CD4-positive, alpha-beta T cell treated with Interferon alpha-2 for 1 hour (primary cell): ENCODE data around the gene PPP1R36.
A peak's percentile ranks its signal among the peaks of the same experiment; 100 is the strongest.
"Not testable (repeated sequence)": the region's sequence is repeated elsewhere in the genome, so short reads cannot be mapped to it uniquely, and the experiment has no call there.

Source experiments
- DNase-seq, 2 donors: peaks; one replicate each; pipeline ENCODE4 v3.0.0-alpha.2; 2020 to 2022

The PPP1R36 gene

DNA sequence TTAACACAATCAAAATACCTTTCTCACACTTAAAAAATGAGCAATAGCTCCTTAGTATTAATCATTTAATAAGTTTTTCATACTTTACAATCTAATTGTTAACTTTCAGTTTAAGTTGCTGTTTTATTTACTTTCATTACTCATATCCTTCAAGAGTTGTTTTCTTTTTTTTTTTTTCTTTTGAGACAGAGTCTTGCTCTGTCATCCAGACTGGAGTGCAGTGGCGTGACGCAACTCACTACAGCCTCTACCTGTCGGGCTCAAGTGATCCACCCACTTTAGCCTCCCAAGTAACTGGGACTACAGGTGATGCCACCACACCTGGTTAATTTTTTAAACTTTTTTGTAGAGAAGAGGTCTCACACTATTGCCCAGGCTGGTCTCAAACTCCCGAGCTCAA is 29.1 kb upstream of the PPP1R36 start:
- DNase-seq: no peak

DNA sequence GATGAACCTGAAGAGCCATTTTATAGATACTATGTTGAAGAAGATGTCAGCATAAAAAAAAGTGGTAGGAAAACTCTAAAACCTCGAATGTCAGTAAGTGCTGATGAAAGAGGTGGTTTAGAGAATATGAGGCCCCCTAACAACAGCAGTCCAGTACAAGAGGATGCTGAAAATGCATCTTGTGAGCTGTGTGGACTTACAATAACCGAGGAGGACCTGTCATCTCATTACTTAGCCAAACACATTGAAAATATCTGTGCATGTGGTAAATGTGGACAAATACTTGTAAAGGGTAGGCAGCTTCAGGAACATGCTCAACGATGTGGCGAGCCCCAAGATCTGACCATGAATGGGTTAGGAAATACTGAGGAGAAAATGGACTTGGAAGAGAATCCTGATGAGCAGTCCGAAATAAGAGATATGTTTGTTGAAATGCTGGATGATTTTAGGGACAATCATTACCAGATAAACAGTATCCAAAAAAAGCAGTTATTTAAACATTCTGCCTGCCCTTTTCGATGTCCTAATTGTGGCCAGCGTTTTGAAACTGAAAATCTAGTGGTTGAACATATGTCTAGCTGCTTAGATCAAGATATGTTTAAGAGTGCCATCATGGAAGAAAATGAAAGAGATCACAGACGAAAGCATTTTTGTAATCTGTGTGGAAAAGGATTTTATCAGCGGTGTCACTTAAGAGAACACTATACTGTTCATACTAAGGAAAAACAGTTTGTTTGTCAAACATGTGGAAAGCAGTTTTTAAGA is 27.0 kb upstream of the PPP1R36 start:
- DNase-seq: no peak

DNA sequence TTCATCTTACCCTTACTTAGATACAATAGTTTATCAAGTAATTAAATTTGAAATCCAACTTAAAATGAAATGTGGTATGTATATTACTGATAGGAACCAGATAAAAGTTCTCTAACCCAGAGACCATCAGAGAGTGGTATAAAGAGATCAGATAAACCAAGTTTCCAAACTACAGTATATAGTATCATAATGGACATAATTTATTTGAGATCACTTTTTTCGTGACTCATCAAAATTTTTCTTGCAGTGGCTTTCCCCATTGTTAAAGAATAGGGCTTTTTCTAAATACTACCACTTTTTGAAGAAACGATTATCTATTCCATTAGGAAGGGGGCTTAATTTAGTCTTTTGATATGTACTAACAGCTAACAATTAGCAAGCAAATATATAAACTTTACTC is 24.4 kb upstream of the PPP1R36 start:
- no peak for DNase-seq

DNA sequence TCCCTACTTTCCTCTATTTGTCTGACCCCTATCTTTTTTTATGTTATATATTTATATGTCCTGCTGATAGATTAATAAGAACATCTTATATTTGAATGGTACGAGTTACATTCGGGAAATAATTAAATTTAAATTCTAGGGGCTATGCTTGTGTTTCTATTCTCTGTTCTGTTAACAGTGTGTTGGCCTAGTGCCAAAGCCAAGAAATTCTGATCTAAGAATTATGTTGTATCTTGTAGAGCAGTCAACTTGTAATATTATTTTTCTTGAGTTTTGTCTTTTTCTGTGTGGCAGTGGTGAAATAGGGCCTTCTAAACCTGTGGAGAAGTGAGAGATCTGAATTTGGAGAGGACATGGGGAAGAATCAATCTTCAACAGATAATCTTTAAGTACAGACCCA is 18.2 kb upstream of the PPP1R36 start:
- DNase-seq: no peak

DNA sequence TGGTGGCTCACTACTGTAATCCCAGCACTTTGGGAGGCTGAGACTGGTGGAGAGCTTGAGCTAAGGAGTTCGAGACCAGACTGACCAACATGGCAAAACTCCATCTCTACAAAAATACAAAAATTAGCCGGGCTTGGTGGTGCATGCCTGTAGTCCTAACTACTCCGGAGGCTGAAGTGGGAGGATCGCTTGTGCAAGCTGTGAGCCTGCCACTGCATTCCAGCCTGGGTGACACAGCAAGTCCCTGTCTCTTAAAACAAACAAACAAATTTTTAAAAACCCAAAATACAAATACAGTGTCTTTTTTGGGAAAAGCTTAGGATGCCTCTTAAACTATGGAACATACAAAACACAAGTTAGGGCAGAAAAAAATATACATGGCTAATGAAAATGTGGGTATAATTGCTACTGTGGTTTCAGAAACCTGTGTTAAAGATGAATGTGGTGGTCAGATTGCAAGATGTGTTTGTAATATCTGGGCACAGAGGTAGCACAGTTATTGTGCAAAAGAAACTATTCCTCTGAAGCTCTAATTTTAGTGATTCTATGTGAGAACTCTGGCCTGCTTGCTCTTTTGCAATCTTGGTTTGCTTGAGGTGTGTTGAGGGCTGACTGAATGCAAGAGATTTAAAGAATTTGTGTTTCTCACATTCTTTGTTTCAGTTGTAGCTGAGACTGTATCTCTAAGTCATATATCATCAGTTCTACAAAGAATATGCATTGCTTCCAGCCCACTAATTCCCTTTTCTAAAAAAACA is 13.1 kb upstream of the PPP1R36 start:
- DNase-seq: no peak

DNA sequence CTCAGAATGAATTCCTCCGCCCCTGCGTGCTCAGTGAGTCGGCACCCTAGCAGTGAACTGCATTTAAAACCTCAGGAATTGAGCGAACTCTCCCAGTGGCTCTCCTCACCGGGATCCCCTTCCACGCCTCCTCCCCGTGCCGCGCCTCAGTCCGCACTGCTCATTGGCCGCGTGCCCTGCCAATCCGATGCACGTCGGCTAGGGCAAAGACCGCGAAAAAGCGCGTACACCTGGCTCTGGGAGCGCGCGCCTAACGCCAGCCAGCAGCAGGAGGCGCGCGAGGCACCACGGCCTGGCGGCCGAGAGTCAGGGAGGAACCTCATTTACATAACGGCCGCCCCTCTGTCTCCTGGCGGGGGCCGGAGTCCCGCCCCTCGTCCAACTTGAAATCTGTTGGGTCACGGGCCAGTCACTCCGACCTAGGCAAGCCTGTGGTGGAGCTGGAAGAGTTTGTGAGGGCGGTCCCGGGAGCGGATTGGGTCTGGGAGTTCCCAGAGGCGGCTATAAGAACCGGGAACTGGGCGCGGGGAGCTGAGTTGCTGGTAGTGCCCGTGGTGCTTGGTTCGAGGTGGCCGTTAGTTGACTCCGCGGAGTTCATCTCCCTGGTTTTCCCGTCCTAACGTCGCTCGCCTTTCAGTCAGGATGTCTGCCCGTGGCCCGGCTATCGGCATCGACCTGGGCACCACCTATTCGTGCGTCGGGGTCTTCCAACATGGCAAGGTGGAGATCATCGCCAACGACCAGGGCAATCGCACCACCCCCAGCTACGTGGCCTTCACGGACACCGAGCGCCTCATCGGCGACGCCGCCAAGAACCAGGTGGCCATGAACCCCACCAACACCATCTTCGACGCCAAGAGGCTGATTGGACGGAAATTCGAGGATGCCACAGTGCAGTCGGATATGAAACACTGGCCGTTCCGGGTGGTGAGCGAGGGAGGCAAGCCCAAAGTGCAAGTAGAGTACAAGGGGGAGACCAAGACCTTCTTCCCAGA is 9.3 kb upstream of the PPP1R36 start, which contains the start of gene HSPA2:
HSPA2 (plus strand) TSS at position 534 of the 995 bp plus-strand sequence; CDS start at position 643, 109 bp downstream.
- peak; percentile 96 to 97 for DNase-seq

DNA sequence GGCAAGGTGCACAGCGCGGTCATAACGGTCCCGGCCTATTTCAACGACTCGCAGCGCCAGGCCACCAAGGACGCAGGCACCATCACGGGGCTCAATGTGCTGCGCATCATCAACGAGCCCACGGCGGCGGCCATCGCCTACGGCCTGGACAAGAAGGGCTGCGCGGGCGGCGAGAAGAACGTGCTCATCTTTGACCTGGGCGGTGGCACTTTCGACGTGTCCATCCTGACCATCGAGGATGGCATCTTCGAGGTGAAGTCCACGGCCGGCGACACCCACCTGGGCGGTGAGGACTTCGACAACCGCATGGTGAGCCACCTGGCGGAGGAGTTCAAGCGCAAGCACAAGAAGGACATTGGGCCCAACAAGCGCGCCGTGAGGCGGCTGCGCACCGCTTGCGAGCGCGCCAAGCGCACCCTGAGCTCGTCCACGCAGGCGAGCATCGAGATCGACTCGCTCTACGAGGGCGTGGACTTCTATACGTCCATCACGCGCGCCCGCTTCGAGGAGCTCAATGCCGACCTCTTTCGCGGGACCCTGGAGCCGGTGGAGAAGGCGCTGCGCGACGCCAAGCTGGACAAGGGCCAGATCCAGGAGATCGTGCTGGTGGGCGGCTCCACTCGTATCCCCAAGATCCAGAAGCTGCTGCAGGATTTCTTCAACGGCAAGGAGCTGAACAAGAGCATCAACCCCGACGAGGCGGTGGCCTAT is 8.3 kb upstream of the PPP1R36 start:
- peak in 1 of 2 donors; percentile 21 for DNase-seq

DNA sequence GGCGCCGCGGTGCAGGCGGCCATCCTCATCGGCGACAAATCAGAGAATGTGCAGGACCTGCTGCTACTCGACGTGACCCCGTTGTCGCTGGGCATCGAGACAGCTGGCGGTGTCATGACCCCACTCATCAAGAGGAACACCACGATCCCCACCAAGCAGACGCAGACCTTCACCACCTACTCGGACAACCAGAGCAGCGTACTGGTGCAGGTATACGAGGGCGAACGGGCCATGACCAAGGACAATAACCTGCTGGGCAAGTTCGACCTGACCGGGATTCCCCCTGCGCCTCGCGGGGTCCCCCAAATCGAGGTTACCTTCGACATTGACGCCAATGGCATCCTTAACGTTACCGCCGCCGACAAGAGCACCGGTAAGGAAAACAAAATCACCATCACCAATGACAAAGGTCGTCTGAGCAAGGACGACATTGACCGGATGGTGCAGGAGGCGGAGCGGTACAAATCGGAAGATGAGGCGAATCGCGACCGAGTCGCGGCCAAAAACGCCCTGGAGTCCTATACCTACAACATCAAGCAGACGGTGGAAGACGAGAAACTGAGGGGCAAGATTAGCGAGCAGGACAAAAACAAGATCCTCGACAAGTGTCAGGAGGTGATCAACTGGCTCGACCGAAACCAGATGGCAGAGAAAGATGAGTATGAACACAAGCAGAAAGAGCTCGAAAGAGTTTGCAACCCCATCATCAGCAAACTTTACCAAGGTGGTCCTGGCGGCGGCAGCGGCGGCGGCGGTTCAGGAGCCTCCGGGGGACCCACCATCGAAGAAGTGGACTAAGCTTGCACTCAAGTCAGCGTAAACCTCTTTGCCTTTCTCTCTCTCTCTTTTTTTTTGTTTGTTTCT is 7.6 kb upstream of the PPP1R36 start:
- peak in 1 of 2 donors; percentile 16 for DNase-seq

DNA sequence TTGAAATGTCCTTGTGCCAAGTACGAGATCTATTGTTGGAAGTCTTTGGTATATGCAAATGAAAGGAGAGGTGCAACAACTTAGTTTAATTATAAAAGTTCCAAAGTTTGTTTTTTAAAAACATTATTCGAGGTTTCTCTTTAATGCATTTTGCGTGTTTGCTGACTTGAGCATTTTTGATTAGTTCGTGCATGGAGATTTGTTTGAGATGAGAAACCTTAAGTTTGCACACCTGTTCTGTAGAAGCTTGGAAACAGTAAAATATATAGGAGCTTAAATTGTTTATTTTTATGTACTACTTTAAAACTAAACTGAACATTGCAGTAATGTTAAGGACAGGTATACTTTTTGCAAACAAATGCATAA is 6.9 kb upstream of the PPP1R36 start:
- no peak for DNase-seq

DNA sequence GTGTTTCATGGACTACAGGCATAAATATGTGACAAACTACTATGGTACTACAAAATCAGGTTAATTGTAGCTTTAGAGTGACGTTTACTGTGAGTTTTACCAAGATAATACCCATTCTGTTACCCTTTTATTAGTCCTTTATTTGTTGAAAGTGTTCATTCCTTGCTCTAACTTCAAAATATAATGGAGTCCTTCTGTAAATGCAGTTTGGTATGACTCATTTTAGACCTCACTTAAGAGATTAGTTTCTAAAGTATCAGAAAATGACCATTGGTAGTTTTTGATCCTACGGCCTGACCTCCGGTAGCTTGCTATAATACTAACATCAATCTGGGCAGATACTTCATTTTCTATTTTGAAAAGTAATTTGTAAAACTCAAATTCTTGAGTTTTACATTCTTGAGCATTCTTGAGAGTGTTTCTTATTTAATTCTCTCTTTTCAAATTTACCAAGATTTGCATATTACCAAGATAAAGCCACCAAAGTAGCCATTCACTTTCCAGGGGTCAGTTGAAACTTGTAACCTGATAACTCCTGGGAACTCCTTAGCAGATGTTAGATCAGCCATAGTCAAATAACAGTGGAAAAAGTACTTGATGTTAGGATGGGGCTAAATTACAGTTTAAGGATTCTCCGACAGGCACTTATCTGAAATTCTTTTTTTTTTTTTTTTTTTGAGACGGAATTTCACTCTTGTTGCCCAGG is 5.0 kb upstream of the PPP1R36 start:
- DNase-seq: no peak

DNA sequence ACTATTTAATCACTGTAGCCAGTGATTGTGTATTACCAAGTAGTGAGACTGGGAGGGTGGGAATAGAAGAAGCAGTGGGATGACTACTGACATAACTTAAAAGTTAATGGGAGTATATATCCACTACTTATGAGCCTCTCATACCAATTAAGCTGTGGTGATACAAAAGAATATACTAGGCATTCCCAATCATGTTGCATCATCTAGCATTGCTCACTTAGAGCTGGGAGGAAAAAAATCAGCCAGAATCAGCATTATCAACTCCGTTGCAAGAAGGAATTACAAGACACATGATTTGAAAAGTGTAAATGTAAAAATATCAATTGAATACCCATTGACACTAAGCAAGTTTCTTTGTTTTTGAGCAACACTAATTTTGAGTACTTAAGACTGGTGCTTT is 745 bp upstream of the PPP1R36 start:
- DNase-seq: no peak

DNA sequence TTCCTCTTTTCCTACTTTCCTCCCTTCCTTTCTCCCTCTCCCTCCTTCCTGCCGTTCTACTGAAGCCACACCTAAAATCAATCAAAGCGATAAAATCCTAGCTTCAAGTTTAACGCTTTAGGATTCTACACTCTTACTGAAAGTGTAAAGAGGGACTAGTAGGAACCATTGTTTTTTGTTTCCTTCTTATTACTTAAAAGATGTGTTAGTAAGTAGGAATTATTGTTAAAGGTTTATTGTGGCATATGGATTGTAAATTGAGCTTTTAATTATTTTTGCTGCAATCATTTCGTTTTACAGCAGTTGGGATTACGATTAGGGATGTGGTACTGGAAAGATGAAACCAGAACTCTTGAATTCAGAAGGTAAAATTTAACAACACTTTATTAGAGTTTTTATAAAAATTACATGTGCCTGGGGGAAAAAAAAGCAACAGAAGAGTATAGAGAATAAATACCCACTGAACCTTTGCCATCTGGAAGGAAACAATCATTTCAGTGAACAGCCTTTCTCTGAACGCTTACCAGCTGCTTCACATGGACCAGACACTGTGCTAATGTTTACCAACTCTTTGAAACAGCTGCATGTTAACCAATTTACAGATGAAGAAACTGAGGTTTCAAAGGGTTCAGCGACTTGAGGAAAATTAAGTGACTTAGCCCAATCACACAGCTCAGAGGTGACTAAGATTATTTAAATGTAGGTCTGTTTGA is 1.0 kb downstream of the PPP1R36 start:
- no peak for DNase-seq

DNA sequence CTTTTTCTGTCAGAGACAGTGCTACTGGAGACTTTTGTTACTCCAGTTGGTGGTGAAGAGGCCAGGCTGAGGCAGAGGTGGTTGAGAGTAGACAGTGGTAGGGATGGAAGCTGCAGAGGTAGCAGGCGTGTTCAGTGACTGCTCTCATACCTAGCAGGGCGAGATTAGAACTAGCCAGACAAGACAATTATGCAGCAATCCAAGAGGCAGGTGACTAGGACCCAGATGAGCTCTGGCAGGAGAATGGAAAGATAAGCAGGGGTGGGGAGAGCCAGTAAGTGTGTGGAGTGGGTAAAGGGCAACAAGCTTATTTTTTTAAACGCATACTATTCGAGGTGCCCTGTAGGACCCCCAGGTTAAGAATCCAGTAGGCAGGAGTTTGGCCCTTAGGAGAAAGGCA is 4.8 kb downstream of the PPP1R36 start:
- DNase-seq: no peak

DNA sequence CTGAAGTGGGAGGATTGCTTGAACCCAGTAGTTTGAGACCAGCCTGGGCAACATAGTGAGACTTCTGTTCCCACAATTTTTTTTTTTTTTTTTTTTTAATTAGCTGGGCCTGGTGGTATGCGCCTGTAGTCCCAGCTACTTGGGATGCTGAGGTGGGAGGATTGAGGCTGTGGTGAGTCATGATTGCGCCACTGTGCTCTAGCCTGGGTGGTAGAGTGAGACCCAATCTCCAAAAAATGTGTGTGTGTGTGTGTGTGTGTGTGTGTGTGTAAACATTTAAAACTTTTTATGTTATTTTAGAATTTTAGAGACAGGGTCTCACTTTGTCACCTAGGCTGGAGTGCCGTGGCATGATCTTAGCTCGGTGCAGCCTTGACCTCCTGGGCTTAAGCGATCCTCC is 6.8 kb downstream of the PPP1R36 start:
- DNase-seq: no peak

DNA sequence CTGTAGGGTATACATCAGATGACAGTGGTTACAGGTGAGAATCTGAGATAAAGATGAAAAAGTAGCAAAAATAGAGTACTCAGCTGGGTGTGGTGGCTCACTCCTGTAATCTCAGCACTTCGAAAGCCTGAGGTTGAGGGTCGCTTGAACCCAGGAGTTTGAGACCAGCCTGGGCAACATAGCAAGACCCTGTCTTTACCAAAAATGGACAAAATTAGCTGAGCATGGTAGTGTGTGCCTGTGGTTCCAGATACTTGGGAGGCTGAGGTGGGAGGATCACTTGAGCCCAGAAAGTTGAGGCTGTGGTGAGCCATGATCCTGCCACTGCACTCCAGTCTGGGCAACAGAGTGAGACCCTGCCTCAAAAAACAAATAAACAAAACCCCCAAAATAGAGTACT is 8.5 kb downstream of the PPP1R36 start:
- not testable (repeated sequence) for DNase-seq

DNA sequence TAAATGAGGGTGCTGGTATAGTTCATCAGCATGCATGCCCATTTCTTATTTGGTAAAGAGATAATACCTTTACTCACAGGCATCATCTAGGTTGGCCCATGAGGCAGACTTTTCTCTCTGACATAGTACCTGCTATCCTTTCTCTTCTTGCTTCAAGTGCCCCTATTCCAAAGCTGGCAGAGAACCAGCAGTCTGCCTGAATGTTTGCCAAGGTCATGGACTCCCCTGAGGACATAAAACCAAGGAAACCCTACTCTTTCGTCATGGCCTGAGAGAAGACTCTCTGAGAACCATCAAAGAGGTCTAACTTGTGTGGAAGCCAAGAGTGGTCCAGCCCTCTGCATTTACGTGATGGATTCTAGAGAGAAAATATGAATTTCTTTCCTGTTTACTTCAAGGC is 11.9 kb downstream of the PPP1R36 start:
- no peak for DNase-seq

DNA sequence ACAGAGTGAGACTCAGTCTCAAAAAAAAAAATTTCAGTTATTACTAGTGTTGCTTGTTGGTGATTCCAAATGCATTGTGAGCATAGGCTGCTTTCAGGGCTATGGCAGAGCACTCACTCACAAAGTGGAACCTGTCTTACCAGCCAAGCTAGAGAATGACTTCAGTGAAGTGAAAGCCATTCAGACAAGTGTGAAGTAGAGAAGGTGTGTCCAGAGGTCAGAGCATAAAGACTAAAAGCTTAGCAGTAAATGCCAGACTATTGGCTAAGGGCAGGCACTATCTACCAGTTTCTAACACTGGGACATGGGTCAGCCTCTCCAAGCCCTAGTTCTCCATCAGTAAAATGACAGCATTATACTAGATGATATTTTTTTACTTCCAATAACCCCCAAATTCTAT is 12.7 kb downstream of the PPP1R36 start:
- DNase-seq: no peak

DNA sequence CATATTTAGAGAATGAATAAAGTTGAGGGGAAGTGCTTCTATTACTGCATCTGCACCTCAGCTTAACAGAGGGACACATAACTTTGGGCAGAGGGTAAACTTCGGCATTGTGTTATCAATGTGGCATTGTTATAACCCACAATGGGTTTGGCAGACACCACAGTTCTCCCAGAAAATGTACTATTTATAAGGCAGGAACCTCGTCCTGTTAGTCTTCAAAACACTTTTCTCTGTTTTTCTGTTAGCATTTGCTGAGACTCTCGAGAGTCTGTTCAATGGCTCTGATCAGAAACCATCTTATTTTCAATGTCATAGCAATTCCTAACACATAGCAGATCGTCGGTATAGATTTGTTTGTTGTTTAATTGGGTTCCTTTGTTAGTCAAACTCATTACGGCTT is 13.9 kb downstream of the PPP1R36 start:
- no peak for DNase-seq

DNA sequence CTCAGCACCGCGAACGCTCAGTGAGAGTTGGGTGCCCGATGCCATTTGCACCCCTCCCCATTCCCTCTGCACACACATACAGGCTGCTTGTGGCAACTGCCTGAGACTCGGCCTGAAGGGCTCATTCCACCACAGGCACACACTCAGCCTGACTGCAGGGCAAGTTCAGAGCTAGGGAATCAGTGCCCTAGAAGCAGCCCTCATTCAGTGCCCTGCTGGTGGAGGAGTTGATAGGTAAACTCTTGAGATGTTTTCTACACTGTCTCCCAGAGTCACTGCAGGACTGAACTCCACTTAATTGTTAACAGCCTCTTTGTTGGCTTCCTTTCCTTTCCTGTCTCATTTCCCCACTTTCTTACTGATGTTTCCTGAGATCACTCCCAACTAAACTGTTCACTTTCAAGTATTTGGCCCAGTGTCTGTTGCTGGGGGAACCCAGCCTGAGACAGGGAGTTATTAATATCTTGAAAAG is 16.9 kb downstream of the PPP1R36 start:
- DNase-seq: no peak

DNA sequence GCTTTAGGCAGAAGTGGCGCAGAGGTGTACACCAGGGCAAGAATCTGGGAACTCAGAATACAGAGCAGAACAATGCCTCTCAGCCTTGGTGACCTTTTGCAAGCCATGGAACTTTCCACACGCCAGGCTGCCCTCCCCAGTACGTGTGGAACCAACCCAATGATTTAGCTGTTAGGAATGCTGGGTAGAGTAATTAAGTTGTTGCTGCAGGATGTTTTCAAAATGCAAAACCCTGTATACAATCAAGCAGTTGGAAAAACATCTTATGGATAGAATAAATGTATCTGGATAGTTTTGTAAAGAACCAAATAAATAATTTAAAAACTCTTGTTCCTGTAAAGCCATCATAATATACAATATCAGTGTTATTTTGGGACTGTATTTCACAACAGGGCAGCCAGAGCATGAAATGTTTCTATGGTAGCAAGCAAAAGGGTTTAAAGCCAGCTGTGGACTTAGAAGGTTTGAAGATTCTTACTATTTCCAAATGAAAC is 19.4 kb downstream of the PPP1R36 start:
- DNase-seq: no peak
